HepG2 (cell line): ENCODE data around the gene FHL5. TPM values are rescaled to one million over a fixed set of nuclear protein-coding genes. Genes with fewer than 3 reads are reported as not detected.

Experiments used
- ATAC-seq: fragments of 200-7000 bp; cut with Tn5 transposase; 3 replicates; pipeline ENCODE4 v1.9.1; 2020; ENCODE audit warnings: mild to moderate bottlenecking, moderate library complexity
- BruUV-seq: library from RNA; stranded (reverse); fragments of 400-500 nt; replicated peaks from 2 replicates; lab custom pipeline; 2021; lab: Mats Ljungman, UMichigan
- CTCF ChIA-PET: fragments of 300-600 bp; formaldehyde crosslinking; extraction: SDS; loops from one replicate; lab custom pipeline; 2021; ENCODE audit warnings: low total read pairs, inconsistent platforms, low intra/inter-chr PET ratio; lab: Yijun Ruan, JAX
- POLR2A ChIA-PET: fragments of 350-600 bp; sonication (Branson Sonifier 250); formaldehyde crosslinking; loops from one replicate; lab custom pipeline; 2020; ENCODE audit warnings: antibody characterized with exemption, inconsistent platforms; lab: Yijun Ruan, JAX
- DNase-seq: peaks from one replicate; pipeline ENCODE4 v3.0.0-alpha.2; 2015; ENCODE audit warnings: low spot score
- FAIRE-seq: peaks from 3 replicates; lab custom pipeline; 2011; peaks lifted over from hg19 to GRCh38; lab: Jason Lieb, UNC
- H2AFZ ChIP-seq: one replicate; pipeline ENCODE4 v1.6.1; 2011; ENCODE audit warnings: low read length, inconsistent platforms
- H3K27ac ChIP-seq: fragments of 300-600 bp; 3 replicates; pipeline ENCODE4 v1.8.0; 2011; ENCODE audit warnings: mixed run types, mild to moderate bottlenecking, mixed read lengths, low read length, inconsistent platforms; ENCODE audit not compliant: insufficient read depth; ENCODE audit errors: extremely low read length
- H3K27me3 ChIP-seq, 2 experiments: fragments of 200-600 bp in 1 of 2; 2 replicates in 1 of 2; 3 replicates in 1 of 2; pipeline versions ENCODE4 v1.6.0 to v1.8.0; 2011; ENCODE audit warnings: low read length in 2 of 2, mild to moderate bottlenecking in 2 of 2, moderate library complexity in 2 of 2, inconsistent platforms in 1 of 2; ENCODE audit not compliant: insufficient read depth in 2 of 2, control insufficient read depth in 1 of 2
- H3K36me3 ChIP-seq, 2 experiments: fragments of 200-600 bp in 1 of 2; replicated peaks in 1 of 2; 2 replicates in 1 of 2; 3 replicates in 1 of 2; pipeline versions ENCODE4 v1.5.1 to v1.8.0; 2011; ENCODE audit warnings: low read length in 2 of 2, inconsistent platforms in 1 of 2; ENCODE audit not compliant: insufficient read depth in 2 of 2, control insufficient read depth in 1 of 2
- H3K4me1 ChIP-seq: 2 replicates; pipeline ENCODE4 v1.5.1; 2012; ENCODE audit warnings: low read length, inconsistent platforms; ENCODE audit not compliant: insufficient read depth
- H3K4me2 ChIP-seq: 2 replicates; pipeline ENCODE4 v1.6.0; 2011; ENCODE audit warnings: low read depth, low read length, inconsistent platforms
- H3K4me3 ChIP-seq, 3 experiments: fragments of 200-600 bp in 1 of 3; sonication (generic), shearing (Covaris generic) in 1 of 3; replicated peaks in 1 of 3; 2 replicates each; pipeline ENCODE4 v1.5.1; 2011 to 2016; ENCODE audit warnings: low read length in 3 of 3, inconsistent platforms in 2 of 3, low read depth in 2 of 3, mild to moderate bottlenecking in 2 of 3, control low read depth in 1 of 3, mixed read lengths in 1 of 3; ENCODE audit not compliant: insufficient read depth in 1 of 3
- H3K79me2 ChIP-seq: one replicate; pipeline ENCODE4 v1.6.1; 2011; ENCODE audit warnings: low read length, inconsistent platforms; ENCODE audit not compliant: insufficient read depth
- H3K9ac ChIP-seq: 2 replicates; pipeline ENCODE4 v1.6.0; 2011; ENCODE audit warnings: mild to moderate bottlenecking, low read depth, low read length, inconsistent platforms; ENCODE audit not compliant: insufficient read depth
- H3K9me3 ChIP-seq: 2 replicates; pipeline ENCODE4 v1.5.1; 2012; ENCODE audit warnings: mild to moderate bottlenecking, low read length
- H4K20me1 ChIP-seq: 2 replicates; pipeline ENCODE4 v1.6.0; 2011; ENCODE audit warnings: inconsistent platforms, mild to moderate bottlenecking, low read length, moderate library complexity; ENCODE audit not compliant: insufficient read depth
- EP300 ChIP-seq, 3 experiments: sonication (generic) in 1 of 3; formaldehyde crosslinking in 1 of 3; IDR thresholded peaks; 2 replicates each; pipeline versions ENCODE4 v1.5.1 to v1.6.1; 2011 to 2020; ENCODE audit warnings: low read depth in 2 of 3, low read length in 2 of 3, borderline replicate concordance in 1 of 3, improper control_type of control experiment in 1 of 3, mild to moderate bottlenecking in 1 of 3, missing genetic modification reagents in 1 of 3, moderate library complexity in 1 of 3
- ETV6 ChIP-seq: sonication (generic); formaldehyde crosslinking; conservative IDR thresholded peaks from 2 replicates; pipeline ENCODE4 v1.4.0; 2020; ENCODE audit warnings: missing genetic modification reagents
- HES4 ChIP-seq: sonication (generic); formaldehyde crosslinking; IDR thresholded peaks from 2 replicates; pipeline ENCODE4 v1.9.0; 2021; ENCODE audit warnings: mild to moderate bottlenecking, missing genetic modification reagents, borderline replicate concordance
- KAT2B ChIP-seq: fragments of 150-350 bp; IDR thresholded peaks from 2 replicates; pipeline ENCODE4 v1.6.1; 2014; ENCODE audit warnings: low read depth, low read length, borderline replicate concordance
- MTF2 ChIP-seq: sonication (generic); formaldehyde crosslinking; IDR thresholded peaks from 2 replicates; pipeline ENCODE4 v1.5.0; 2020; ENCODE audit warnings: missing genetic modification reagents, borderline replicate concordance
- SPEN ChIP-seq: sonication (generic); formaldehyde crosslinking; IDR thresholded peaks from 2 replicates; pipeline ENCODE4 v1.5.1; 2020; ENCODE audit warnings: low read depth, mild to moderate bottlenecking, missing genetic modification reagents
- WGBS: methylation state at CpG from one replicate; pipeline ENCODE4 v1.1.6; 2017; ENCODE audit warnings: low lambda C conversion rate; 5-methylcytosine and 5-hydroxymethylcytosine counted together
- in situ Hi-C: cut with HindIII; loops from 2 replicates; pipeline ENCODE4 v1.10.0; 2017; ENCODE audit warnings: low pct_unique_long_range_greater_than_20kb; ENCODE audit not compliant: extremely low pct_ligation_motif_present
- intact Hi-C: fragments of 100-400 bp; cut with micrococcal nuclease; formaldehyde crosslinking; loops from one replicate; pipeline ENCODE4 v1.10.0; 2022; ENCODE audit not compliant: unreplicated experiment
- polyA plus RNA-seq, 8 experiments: library from polyadenylated mRNA; depleted of rRNA in 3 of 8; stranded (reverse) in 7 of 8; unstranded in 1 of 8; fragments of >200 nt; fragmentation: Illumina TruSeq in 4 of 8; extraction: Trizol in 4 of 8; gene quantifications; 2 replicates each; pipeline versions ENCODE4 v1.2.1 to v1.2.3, GENCODE V29; 2011 to 2016; ENCODE audit warnings: low read depth in 4 of 8, missing spikeins in 1 of 8, mixed read lengths in 1 of 8; ENCODE audit not compliant: insufficient read depth in 1 of 8
- total RNA-seq, 5 experiments: library from RNA; depleted of rRNA; stranded (reverse); fragments of >200 nt; fragmentation: Illumina TruSeq; extraction: Trizol; gene quantifications; 2 replicates each; pipeline ENCODE4 v1.2.3, GENCODE V29; 2016; ENCODE audit warnings: low read depth in 1 of 5
- TF ChIP-seq, protein P1 (sequence below), 2 experiments: sonication (generic) in 1 of 2; formaldehyde crosslinking in 1 of 2; IDR thresholded peaks; 2 replicates each; pipeline versions ENCODE4 v1.6.1 to v1.9.0; 2014 to 2022; ENCODE audit warnings: antibody characterized with exemption in 1 of 2, borderline replicate concordance in 1 of 2, inconsistent platforms in 1 of 2, low read depth in 1 of 2, missing genetic modification reagents in 1 of 2
- TF ChIP-seq, protein P2 (sequence below): sonication (generic); formaldehyde crosslinking; IDR thresholded peaks from one replicate; pipeline ENCODE4 v1.5.1; 2020; ENCODE audit warnings: mild to moderate bottlenecking, missing genetic modification reagents; ENCODE audit errors: not compliant biosample characterization

Gene FHL5
- total and polyA plus RNA-seq, 2 of the 13 experiments (the other 11 are each of a cell fraction or from before 2014, with no cell fraction given) = not detected

DNA sequence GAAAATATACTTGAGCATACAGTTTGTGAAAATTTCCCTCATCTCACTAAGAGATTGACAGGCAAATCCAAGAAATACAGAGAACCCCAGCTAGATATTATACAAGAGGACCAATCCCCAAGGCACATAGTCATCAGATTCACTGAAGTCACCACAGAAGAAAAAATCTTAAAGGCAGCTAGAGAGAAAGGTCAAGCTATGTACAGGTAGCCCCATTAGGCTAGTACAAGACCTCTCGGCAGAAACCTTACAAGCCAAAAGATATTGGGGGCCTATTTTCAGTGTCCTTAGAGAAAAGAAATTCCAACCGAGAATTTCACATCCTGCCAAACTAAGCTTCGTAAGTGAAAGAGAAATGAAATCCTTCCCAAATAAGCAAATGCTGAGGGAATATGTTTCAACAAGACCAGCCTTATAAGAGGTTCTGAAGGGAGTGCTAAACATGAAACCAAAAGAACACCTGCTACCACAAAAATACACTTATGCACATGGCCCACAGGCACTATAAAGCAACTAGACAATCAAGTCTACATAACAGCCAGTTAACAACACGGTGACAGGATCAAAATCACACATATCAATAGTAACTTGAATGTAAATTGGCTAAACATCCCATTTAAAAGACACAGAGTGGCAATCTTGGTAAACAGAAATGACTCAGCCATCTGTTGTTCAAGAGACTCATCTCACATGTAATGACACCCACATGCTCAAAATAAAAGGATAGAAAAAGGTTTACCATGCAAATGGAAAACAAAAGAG, 96.3 kb downstream of the FHL5 start:
- FAIRE-seq = no peak
- ATAC-seq = no peak
- WGBS = 9% methylated on average over 4 of the region's 4 CpGs
- no peak for TF ChIP-seq ETV6 (CRISPR knock-in tag)
- no peak for TF ChIP-seq EP300 (IDR thresholded peaks at IDR 0.05; ENCODE audit: low read depth in 2 of 2, low read length in 2 of 2)
- TF ChIP-seq EP300 (CRISPR knock-in tag; IDR thresholded peaks at IDR 0.05; ENCODE audit: borderline replicate concordance) = no peak
- TF ChIP-seq MTF2 = no peak
- TF ChIP-seq, protein P1, sequence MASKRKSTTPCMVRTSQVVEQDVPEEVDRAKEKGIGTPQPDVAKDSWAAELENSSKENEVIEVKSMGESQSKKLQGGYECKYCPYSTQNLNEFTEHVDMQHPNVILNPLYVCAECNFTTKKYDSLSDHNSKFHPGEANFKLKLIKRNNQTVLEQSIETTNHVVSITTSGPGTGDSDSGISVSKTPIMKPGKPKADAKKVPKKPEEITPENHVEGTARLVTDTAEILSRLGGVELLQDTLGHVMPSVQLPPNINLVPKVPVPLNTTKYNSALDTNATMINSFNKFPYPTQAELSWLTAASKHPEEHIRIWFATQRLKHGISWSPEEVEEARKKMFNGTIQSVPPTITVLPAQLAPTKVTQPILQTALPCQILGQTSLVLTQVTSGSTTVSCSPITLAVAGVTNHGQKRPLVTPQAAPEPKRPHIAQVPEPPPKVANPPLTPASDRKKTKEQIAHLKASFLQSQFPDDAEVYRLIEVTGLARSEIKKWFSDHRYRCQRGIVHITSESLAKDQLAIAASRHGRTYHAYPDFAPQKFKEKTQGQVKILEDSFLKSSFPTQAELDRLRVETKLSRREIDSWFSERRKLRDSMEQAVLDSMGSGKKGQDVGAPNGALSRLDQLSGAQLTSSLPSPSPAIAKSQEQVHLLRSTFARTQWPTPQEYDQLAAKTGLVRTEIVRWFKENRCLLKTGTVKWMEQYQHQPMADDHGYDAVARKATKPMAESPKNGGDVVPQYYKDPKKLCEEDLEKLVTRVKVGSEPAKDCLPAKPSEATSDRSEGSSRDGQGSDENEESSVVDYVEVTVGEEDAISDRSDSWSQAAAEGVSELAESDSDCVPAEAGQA (IDR thresholded peaks at IDR 0.05; ENCODE audit: low read depth) = no peak
- TF ChIP-seq, protein P1 (CRISPR knock-in tag; IDR thresholded peaks at IDR 0.05; ENCODE audit: borderline replicate concordance) = no peak
- TF ChIP-seq, protein P2, sequence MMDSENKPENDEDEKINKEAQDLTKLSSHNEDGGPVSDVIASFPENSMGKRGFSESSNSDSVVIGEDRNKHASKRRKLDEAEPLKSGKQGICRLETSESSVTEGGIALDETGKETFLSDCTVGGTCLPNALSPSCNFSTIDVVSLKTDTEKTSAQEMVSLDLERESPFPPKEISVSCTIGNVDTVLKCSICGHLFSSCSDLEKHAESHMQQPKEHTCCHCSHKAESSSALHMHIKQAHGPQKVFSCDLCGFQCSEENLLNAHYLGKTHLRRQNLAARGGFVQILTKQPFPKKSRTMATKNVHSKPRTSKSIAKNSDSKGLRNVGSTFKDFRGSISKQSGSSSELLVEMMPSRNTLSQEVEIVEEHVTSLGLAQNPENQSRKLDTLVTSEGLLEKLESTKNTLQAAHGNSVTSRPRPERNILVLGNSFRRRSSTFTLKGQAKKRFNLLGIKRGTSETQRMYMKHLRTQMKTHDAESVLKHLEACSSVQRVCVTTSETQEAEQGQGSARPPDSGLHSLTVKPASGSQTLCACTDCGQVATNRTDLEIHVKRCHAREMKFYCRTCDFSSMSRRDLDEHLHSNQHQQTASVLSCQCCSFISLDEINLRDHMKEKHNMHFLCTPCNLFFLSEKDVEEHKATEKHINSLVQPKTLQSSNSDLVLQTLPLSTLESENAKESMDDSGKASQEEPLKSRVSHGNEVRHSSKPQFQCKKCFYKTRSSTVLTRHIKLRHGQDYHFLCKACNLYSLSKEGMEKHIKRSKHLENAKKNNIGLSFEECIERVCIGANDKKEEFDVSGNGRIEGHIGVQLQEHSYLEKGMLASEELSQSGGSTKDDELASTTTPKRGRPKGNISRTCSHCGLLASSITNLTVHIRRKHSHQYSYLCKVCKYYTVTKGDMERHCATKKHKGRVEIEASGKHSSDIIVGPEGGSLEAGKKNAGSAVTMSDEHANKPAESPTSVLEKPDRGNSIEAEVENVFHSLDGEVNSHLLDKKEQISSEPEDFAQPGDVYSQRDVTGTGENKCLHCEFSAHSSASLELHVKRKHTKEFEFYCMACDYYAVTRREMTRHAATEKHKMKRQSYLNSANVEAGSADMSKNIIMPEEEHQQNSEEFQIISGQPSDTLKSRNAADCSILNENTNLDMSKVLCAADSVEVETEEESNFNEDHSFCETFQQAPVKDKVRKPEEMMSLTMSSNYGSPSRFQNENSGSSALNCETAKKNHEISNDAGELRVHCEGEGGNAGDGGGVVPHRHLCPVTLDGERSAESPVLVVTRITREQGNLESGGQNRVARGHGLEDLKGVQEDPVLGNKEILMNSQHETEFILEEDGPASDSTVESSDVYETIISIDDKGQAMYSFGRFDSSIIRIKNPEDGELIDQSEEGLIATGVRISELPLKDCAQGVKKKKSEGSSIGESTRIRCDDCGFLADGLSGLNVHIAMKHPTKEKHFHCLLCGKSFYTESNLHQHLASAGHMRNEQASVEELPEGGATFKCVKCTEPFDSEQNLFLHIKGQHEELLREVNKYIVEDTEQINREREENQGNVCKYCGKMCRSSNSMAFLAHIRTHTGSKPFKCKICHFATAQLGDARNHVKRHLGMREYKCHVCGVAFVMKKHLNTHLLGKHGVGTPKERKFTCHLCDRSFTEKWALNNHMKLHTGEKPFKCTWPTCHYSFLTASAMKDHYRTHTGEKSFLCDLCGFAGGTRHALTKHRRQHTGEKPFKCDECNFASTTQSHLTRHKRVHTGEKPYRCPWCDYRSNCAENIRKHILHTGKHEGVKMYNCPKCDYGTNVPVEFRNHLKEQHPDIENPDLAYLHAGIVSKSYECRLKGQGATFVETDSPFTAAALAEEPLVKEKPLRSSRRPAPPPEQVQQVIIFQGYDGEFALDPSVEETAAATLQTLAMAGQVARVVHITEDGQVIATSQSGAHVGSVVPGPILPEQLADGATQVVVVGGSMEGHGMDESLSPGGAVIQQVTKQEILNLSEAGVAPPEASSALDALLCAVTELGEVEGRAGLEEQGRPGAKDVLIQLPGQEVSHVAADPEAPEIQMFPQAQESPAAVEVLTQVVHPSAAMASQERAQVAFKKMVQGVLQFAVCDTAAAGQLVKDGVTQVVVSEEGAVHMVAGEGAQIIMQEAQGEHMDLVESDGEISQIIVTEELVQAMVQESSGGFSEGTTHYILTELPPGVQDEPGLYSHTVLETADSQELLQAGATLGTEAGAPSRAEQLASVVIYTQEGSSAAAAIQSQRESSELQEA = no peak
- TF ChIP-seq HES4 (CRISPR knock-in tag) = no peak
- TF ChIP-seq SPEN (CRISPR knock-in tag) = no peak
- no peak for TF ChIP-seq KAT2B

More for the DNA sequence above, 96.3 kb downstream of the FHL5 start:
- H4K20me1 ChIP-seq = no peaks in the 10 kb centered on the region
- H3K27me3 ChIP-seq = no peaks in the 10 kb centered on the region
- H3K4me1 ChIP-seq = no peaks in the 10 kb centered on the region
- H3K4me2 ChIP-seq = no peak overlapping the region
- DNase-seq = no peak
- no peaks in the 10 kb centered on the region for H3K79me2 ChIP-seq
- H3K36me3 ChIP-seq = no peaks in the 10 kb centered on the region
- intact Hi-C loops = no loop called here
- no peak overlapping the region for H2AFZ ChIP-seq
- ChIA-PET POLR2A (no interaction called here), CTCF (no interaction called here)
- H3K4me3 ChIP-seq = no peak overlapping the region
- in situ Hi-C loops = no loop called here
- no peak overlapping the region for H3K27ac ChIP-seq
- BruUV-seq = no TSS peak
- no peaks in the 10 kb centered on the region for H3K9me3 ChIP-seq
- no peak overlapping the region for H3K9ac ChIP-seq
